Breast epithelium (tissue), 3 donors: ENCODE results near the gene PRPH.

Source experiments
- CTCF ChIP-seq, 3 donors: fragments of 450-650 bp; IDR thresholded peaks; one replicate each; pipeline ENCODE4 v1.5.1; 2016 to 2017; ENCODE audit warnings: antibody characterized with exemption in 3 of 3, mild to moderate bottlenecking in 3 of 3, moderate library complexity in 3 of 3
- POLR2A ChIP-seq: fragments of 450-650 bp; IDR thresholded peaks from one replicate; pipeline ENCODE4 v1.6.1; 2016; ENCODE audit warnings: antibody characterized with exemption, mild to moderate bottlenecking, moderate library complexity
- POLR2AphosphoS5 ChIP-seq, 3 donors: sonication (generic); formaldehyde crosslinking; IDR thresholded peaks; one replicate each; pipeline ENCODE4 v1.6.1; 2017; ENCODE audit warnings: antibody characterized with exemption in 3 of 3

DNA sequence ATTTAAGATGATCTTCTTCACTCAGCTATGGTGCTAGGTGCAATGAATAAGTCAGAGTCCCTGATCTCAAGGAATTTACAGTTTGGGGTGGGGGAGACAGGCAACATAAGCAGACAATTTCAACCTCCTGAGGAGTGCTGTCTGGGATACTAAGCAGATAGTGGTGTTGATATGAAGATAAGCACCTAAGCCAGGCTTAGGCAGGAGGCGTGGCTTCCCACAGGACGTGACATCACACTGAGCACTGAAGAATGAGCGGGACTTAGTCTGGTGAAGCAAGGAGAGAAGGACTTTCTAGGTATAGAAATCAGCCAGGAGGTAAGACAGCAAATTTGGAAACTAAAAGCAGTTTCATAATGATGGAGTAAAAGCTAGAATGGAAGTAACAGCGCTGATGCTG lies 6.8 kb downstream of the PRPH start:
- no peak for TF ChIP-seq CTCF (IDR thresholded peaks at IDR 0.05)
- TF ChIP-seq POLR2A = no peak
- no peak for TF ChIP-seq POLR2AphosphoS5 (IDR thresholded peaks at IDR 0.05)
